Measurements from ENCODE around the gene PTGES3.
"Not testable (repeated sequence)": the region's sequence is repeated elsewhere in the genome, so short reads cannot be mapped to it uniquely, and the experiment has no call there.

The PTGES3 gene

GRCh38 chr12:56704522-56704921 lies 16.4 kb upstream of the PTGES3 start:
- DNase-seq: peak; percentile 6

GRCh38 chr12:56699020-56699661 lies 11.1 kb upstream of the PTGES3 start:
- no peak for DNase-seq

- no peak for DNase-seq
Observed at GRCh38 chr12:56695327-56696101, 7.4 kb upstream of the PTGES3 start.

- DNase-seq: no peak
Observed at GRCh38 chr12:56694161-56694560, 6.1 kb upstream of the PTGES3 start.

GRCh38 chr12:56688846-56689109 lies 694 bp upstream of the PTGES3 start:
- no peak for DNase-seq

- peak; percentile 61 for DNase-seq
Observed at GRCh38 chr12:56687223-56688128, 608 bp downstream of the PTGES3 start.

- DNase-seq: no peak
Observed at GRCh38 chr12:56684745-56685359, 3.2 kb downstream of the PTGES3 start.

- no peak for DNase-seq
Observed at GRCh38 chr12:56682323-56682722, 5.8 kb downstream of the PTGES3 start.

GRCh38 chr12:56679883-56680575 lies 8.1 kb downstream of the PTGES3 start:
- DNase-seq: no peak

GRCh38 chr12:56678852-56679251 lies 9.2 kb downstream of the PTGES3 start:
- DNase-seq: no peak

GRCh38 chr12:56677680-56678079 lies 10.4 kb downstream of the PTGES3 start:
- DNase-seq: no peak

GRCh38 chr12:56676851-56677580 lies 11.1 kb downstream of the PTGES3 start:
- DNase-seq: no peak

GRCh38 chr12:56671608-56672007 lies 16.5 kb downstream of the PTGES3 start:
- DNase-seq: no peak

GRCh38 chr12:56670836-56671235 lies 17.2 kb downstream of the PTGES3 start:
- no peak for DNase-seq

GRCh38 chr12:56668197-56668457 lies 20.0 kb downstream of the PTGES3 start:
- no peak for DNase-seq

GRCh38 chr12:56661979-56662638 lies 26.0 kb downstream of the PTGES3 start:
- no peak for DNase-seq

- no peak for DNase-seq
Observed at GRCh38 chr12:56661560-56661959, 26.5 kb downstream of the PTGES3 start.

- no peak for DNase-seq
Observed at GRCh38 chr12:56658921-56659320, 29.2 kb downstream of the PTGES3 start.

- no peak for DNase-seq
Observed at GRCh38 chr12:56657416-56658379, 30.4 kb downstream of the PTGES3 start.

- not testable (repeated sequence) for DNase-seq
Observed at GRCh38 chr12:56653781-56654180, 34.3 kb downstream of the PTGES3 start.

All from right forelimb (tissue), 1 donor.